HL-60 (cell line): ENCODE measurements around the gene DMAC1.

Experiments used
- DNase-seq, 2 experiments: peaks; one replicate each; pipeline ENCODE4 v3.0.0-alpha.2; 2010 to 2020; ENCODE audit warnings: low read depth in 1 of 2, low spot score in 1 of 2
- H3K27ac ChIP-seq: fragments of 250-450 bp; sonication (Bioruptor Pico); replicated peaks from 2 replicates; pipeline ENCODE4 v1.5.1; 2020; ENCODE audit warnings: mild to moderate bottlenecking, moderate library complexity
- H3K27me3 ChIP-seq: fragments of 250-450 bp; sonication (Bioruptor Pico); 2 replicates; pipeline ENCODE4 v1.5.1; 2021; ENCODE audit warnings: mild to moderate bottlenecking, moderate library complexity; ENCODE audit not compliant: insufficient read depth, poor library complexity, severe bottlenecking
- H3K4me3 ChIP-seq: replicated peaks from 2 replicates; pipeline ENCODE4 v1.5.1; 2011; ENCODE audit warnings: mild to moderate bottlenecking, control low read depth, low read length; ENCODE audit not compliant: insufficient read depth
- CTCF ChIP-seq: IDR thresholded peaks from one replicate; pipeline ENCODE4 v1.5.1; 2011; ENCODE audit warnings: low read length, control low read depth, inconsistent platforms; ENCODE audit not compliant: insufficient read depth
- GABPA ChIP-seq: IDR thresholded peaks from 2 replicates; pipeline ENCODE4 v1.6.1; 2012; ENCODE audit warnings: low read depth
- POLR2AphosphoS5 ChIP-seq: IDR thresholded peaks from 2 replicates; pipeline ENCODE4 v1.6.1; 2012; ENCODE audit warnings: low read depth
- SPI1 ChIP-seq: IDR thresholded peaks from 2 replicates; pipeline ENCODE4 v1.6.1; 2012; ENCODE audit warnings: low read depth, mild to moderate bottlenecking, borderline replicate concordance
- TF ChIP-seq, protein P1 (sequence below): IDR thresholded peaks from 2 replicates; pipeline ENCODE4 v1.6.1; 2012; ENCODE audit warnings: low read depth; ENCODE audit not compliant: insufficient replicate concordance

Gene DMAC1

DNA sequence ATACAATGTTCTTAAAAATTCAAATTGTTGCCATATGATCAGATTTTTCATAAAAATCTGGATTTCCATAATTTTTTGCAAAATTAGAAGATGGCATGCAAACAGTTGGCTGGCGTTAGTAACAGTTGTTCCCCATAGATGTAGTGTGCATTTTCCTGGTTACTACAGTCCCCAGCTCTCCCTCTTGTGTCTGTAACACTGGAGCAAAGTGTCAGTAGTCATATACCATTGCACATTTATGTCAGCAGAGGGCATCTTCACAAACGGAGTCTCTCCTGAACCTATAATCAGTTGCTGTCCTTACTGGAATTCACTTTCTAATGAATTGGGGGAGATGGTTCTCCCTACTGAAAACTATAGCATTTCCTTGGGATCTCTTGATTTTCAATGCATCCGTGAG, 44.7 kb upstream of the DMAC1 start:
- TF ChIP-seq CTCF: peak; percentile 25
- TF ChIP-seq, protein P1, sequence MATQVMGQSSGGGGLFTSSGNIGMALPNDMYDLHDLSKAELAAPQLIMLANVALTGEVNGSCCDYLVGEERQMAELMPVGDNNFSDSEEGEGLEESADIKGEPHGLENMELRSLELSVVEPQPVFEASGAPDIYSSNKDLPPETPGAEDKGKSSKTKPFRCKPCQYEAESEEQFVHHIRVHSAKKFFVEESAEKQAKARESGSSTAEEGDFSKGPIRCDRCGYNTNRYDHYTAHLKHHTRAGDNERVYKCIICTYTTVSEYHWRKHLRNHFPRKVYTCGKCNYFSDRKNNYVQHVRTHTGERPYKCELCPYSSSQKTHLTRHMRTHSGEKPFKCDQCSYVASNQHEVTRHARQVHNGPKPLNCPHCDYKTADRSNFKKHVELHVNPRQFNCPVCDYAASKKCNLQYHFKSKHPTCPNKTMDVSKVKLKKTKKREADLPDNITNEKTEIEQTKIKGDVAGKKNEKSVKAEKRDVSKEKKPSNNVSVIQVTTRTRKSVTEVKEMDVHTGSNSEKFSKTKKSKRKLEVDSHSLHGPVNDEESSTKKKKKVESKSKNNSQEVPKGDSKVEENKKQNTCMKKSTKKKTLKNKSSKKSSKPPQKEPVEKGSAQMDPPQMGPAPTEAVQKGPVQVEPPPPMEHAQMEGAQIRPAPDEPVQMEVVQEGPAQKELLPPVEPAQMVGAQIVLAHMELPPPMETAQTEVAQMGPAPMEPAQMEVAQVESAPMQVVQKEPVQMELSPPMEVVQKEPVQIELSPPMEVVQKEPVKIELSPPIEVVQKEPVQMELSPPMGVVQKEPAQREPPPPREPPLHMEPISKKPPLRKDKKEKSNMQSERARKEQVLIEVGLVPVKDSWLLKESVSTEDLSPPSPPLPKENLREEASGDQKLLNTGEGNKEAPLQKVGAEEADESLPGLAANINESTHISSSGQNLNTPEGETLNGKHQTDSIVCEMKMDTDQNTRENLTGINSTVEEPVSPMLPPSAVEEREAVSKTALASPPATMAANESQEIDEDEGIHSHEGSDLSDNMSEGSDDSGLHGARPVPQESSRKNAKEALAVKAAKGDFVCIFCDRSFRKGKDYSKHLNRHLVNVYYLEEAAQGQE: no peak
- Histone ChIP-seq H3K27ac (no peak overlapping the region), H3K27me3 (no peaks in the 10 kb centered on the region), H3K4me3 (no peak overlapping the region)
- DNase-seq: peak; percentile 5 to 47

- DNase-seq: no peak
- no peak overlapping the region for H3K4me3 ChIP-seq
Observed at GRCh38 chr9:7841831-7842230, 42.3 kb upstream of the DMAC1 start.

DNA sequence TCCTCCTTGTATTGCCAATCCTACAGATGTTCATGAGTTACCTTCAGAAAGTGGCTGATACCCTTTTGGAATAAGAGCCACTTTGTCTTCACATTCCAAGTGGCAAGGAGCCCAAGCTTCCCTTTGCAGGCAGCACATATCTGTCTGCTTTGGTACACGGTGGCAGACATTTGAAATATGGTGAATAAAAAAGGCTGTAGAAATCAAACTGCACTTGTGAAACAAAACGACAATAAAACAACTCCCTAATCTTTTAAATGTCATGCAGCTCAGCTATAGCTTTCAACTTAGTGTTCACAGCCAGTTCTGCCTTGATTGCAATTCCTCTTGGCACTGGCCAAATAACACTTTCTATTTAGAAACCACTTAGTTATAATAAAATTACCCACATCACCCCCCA, 35.0 kb upstream of the DMAC1 start:
- H3K27ac ChIP-seq: no peak overlapping the region
- no peak for DNase-seq
- no peak for TF ChIP-seq CTCF
- TF ChIP-seq, protein P1: no peak
- no peak for TF ChIP-seq GABPA
- no peak for TF ChIP-seq POLR2AphosphoS5
- TF ChIP-seq SPI1: no peak
- H3K4me3 ChIP-seq: no peak overlapping the region
- no peaks in the 10 kb centered on the region for H3K27me3 ChIP-seq

More at GRCh38 chr9:7841831-7842230, 42.3 kb upstream of the DMAC1 start:
- TF ChIP-seq, protein P1: no peak
- no peaks in the 10 kb centered on the region for H3K27me3 ChIP-seq
- no peak overlapping the region for H3K27ac ChIP-seq

DNA sequence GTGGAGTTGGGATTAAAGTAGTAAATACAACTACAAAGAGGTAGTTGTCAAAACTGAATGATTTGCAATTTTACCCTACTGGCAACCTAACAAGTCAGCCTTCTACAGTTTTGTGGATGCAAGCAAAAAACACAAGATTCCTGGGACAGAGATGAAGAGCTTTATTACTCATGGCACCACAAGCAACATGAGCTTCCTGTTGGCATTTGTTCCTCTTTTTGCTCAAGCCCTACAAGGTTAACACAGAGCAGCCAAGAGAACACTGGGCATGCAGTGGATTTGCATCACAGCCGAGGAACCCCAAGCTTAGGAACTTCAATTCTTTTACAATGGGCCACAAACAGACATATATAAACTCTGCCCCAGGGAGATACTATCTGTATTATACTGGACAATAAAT, 28.8 kb upstream of the DMAC1 start:
- peak in 1 of 2 experiments; percentile 53 for DNase-seq
- Histone ChIP-seq H3K27me3 (no peaks in the 10 kb centered on the region), H3K4me3 (no peak overlapping the region), H3K27ac (no peak overlapping the region)
- TF ChIP-seq CTCF (no peak), SPI1 (0 out of 2 replicates have a peak, but pooled peaks have one; percentile 8)
